Keratinocyte (primary cell): ENCODE results near the gene OR11H7. TPM values are rescaled to one million over a fixed set of nuclear protein-coding genes. Genes with fewer than 3 reads are reported as not detected.

Experiments used
- DNase-seq: peaks from one replicate; pipeline ENCODE4 v3.0.0-alpha.2; 2011; ENCODE audit warnings: low read depth, missing footprints, low spot score
- FAIRE-seq: peaks from 2 replicates; lab custom pipeline; 2011; peaks lifted over from hg19 to GRCh38; lab: Jason Lieb, UNC
- H2AFZ ChIP-seq: 2 replicates; pipeline ENCODE4 v1.6.0; 2012; ENCODE audit warnings: low read length, control low read depth, inconsistent platforms; ENCODE audit not compliant: control insufficient read depth
- H3K27ac ChIP-seq: 2 replicates; pipeline ENCODE4 v1.5.1; 2011; ENCODE audit warnings: low read length; ENCODE audit not compliant: control insufficient read depth, insufficient read depth
- H3K27me3 ChIP-seq: 3 replicates; pipeline ENCODE4 v1.6.0; 2011; ENCODE audit warnings: low read length; ENCODE audit not compliant: control insufficient read depth, insufficient read depth; ENCODE audit errors: extremely low read depth
- H3K36me3 ChIP-seq, 2 experiments: 2 replicates in 1 of 2; 3 replicates in 1 of 2; pipeline ENCODE4 v1.5.1; 2011; ENCODE audit warnings: low read length in 2 of 2, mild to moderate bottlenecking in 1 of 2; ENCODE audit not compliant: control insufficient read depth in 2 of 2, insufficient read depth in 2 of 2; ENCODE audit errors: extremely low read depth in 1 of 2
- H3K4me1 ChIP-seq: 3 replicates; pipeline ENCODE4 v1.5.1; 2011; ENCODE audit warnings: low read length; ENCODE audit not compliant: control insufficient read depth, insufficient read depth; ENCODE audit errors: extremely low read depth
- H3K4me2 ChIP-seq: 3 replicates; pipeline ENCODE4 v1.6.0; 2011; ENCODE audit warnings: low read depth, low read length; ENCODE audit not compliant: control insufficient read depth, insufficient read depth; ENCODE audit errors: extremely low read depth
- H3K4me3 ChIP-seq, 3 experiments: fragments of 200-600 bp in 1 of 3; sonication (generic) in 1 of 3; 2 replicates in 2 of 3; 3 replicates in 1 of 3; pipeline ENCODE4 v1.5.1; 2011 to 2016; ENCODE audit warnings: low read length in 3 of 3, mild to moderate bottlenecking in 3 of 3, control low read depth in 2 of 3, inconsistent platforms in 1 of 3, low read depth in 1 of 3, mixed read lengths in 1 of 3, mixed run types in 1 of 3, moderate library complexity in 1 of 3; ENCODE audit not compliant: control insufficient read depth in 2 of 3, insufficient read depth in 2 of 3; ENCODE audit errors: extremely low read depth in 1 of 3
- H3K79me2 ChIP-seq: 2 replicates; pipeline ENCODE4 v1.6.0; 2012; ENCODE audit warnings: low read length; ENCODE audit not compliant: control insufficient read depth, insufficient read depth
- H3K9ac ChIP-seq: 3 replicates; pipeline ENCODE4 v1.6.0; 2011; ENCODE audit warnings: low read length; ENCODE audit not compliant: control insufficient read depth, insufficient read depth; ENCODE audit errors: extremely low read depth
- H3K9me1 ChIP-seq: 3 replicates; pipeline ENCODE4 v1.6.0; 2011; ENCODE audit warnings: low read length; ENCODE audit not compliant: control insufficient read depth, insufficient read depth; ENCODE audit errors: extremely low read depth
- H3K9me3 ChIP-seq: 2 replicates; pipeline ENCODE4 v1.5.1; 2012; ENCODE audit warnings: low read depth, low read length; ENCODE audit not compliant: control insufficient read depth
- H4K20me1 ChIP-seq: 3 replicates; pipeline ENCODE4 v1.6.0; 2011; ENCODE audit warnings: low read length; ENCODE audit not compliant: control insufficient read depth, insufficient read depth; ENCODE audit errors: extremely low read depth
- CTCF ChIP-seq, 3 experiments: IDR thresholded peaks in 1 of 3; conservative IDR thresholded peaks in 1 of 3; optimal IDR thresholded peaks in 1 of 3; 2 replicates in 2 of 3; 3 replicates in 1 of 3; pipeline versions ENCODE3 to v1.5.1; 2011; ENCODE audit warnings: low read length in 3 of 3, mild to moderate bottlenecking in 3 of 3, moderate library complexity in 2 of 3, control low read depth in 1 of 3, inconsistent platforms in 1 of 3; ENCODE audit not compliant: insufficient read depth in 2 of 3; ENCODE audit errors: extremely low read depth in 1 of 3
- EZH2 ChIP-seq: IDR thresholded peaks from one replicate; pipeline ENCODE4 v1.6.1; 2012; ENCODE audit warnings: inconsistent platforms, mild to moderate bottlenecking, low read length, moderate library complexity
- dilution Hi-C: fragments of 300-500 bp; cut with MboI; formaldehyde crosslinking; loops from one replicate; pipeline ENCODE4 v1.7.0; 2020; ENCODE audit warnings: low sequenced_read_pairs; ENCODE audit not compliant: extremely low pct_ligation_motif_present
- polyA plus RNA-seq, 5 experiments: library from polyadenylated mRNA; depleted of rRNA in 3 of 5; stranded (reverse) in 3 of 5; stranded (forward) in 1 of 5; unstranded in 1 of 5; fragments of >200 nt; gene quantifications; 1 replicate in 1 of 5; 2 replicates in 3 of 5; 3 replicates in 1 of 5; pipeline versions ENCODE4 v1.2.1 to v1.2.3, GENCODE V29; 2011 to 2012; ENCODE audit warnings: missing spikeins in 2 of 5, low read depth in 1 of 5, low replicate concordance in 1 of 5

OR11H7 gene
- polyA plus RNA-seq, 1 donor (not counting 4 experiments of a cell fraction or from before 2014, with no cell fraction given): not detected

GRCh38 chr14:20274062-20274461 is 45.3 kb downstream of the OR11H7 start:
- no peaks in the 10 kb centered on the region for H3K9me1 ChIP-seq
- dilution Hi-C loops: no loop called here
- H3K9me3 ChIP-seq: peaks cover 2% of the 10 kb centered on the region
- H3K36me3 ChIP-seq: no peaks in the 10 kb centered on the region
- no peaks in the 10 kb centered on the region for H3K4me1 ChIP-seq
- no peak overlapping the region for H3K27ac ChIP-seq
- no peak overlapping the region for H3K4me2 ChIP-seq
- H2AFZ ChIP-seq: no peak overlapping the region
- no peak overlapping the region for H3K4me3 ChIP-seq
- H3K27me3 ChIP-seq: no peaks in the 10 kb centered on the region
- no peak for FAIRE-seq
- TF ChIP-seq CTCF (optimal IDR thresholded peaks at IDR 0.05 in 1 of 3, IDR thresholded peaks at IDR 0.05 in 1 of 3, conservative IDR thresholded peaks at IDR 0.05 in 1 of 3; ENCODE audit: extremely low read depth in 1 of 3, insufficient read depth in 2 of 3, low read length in 3 of 3) (no peak), EZH2 (no peak)
- no peaks in the 10 kb centered on the region for H3K79me2 ChIP-seq
- DNase-seq: no peak
- no peak overlapping the region for H3K9ac ChIP-seq
- H4K20me1 ChIP-seq: no peaks in the 10 kb centered on the region

- H3K27ac ChIP-seq: no peak overlapping the region
- FAIRE-seq (no peak), DNase-seq (no peak)
- no peak overlapping the region for H2AFZ ChIP-seq
- no peak overlapping the region for H3K4me2 ChIP-seq
- no peak overlapping the region for H3K4me3 ChIP-seq
- H3K4me1 ChIP-seq: no peaks in the 10 kb centered on the region
- TF ChIP-seq EZH2: no peak
- no peak for TF ChIP-seq CTCF (optimal IDR thresholded peaks at IDR 0.05 in 1 of 3, IDR thresholded peaks at IDR 0.05 in 1 of 3, conservative IDR thresholded peaks at IDR 0.05 in 1 of 3; ENCODE audit: extremely low read depth in 1 of 3, insufficient read depth in 2 of 3, low read length in 3 of 3)
- dilution Hi-C loops: no loop called here
- H3K36me3 ChIP-seq: no peaks in the 10 kb centered on the region
- no peaks in the 10 kb centered on the region for H3K27me3 ChIP-seq
- no peaks in the 10 kb centered on the region for H4K20me1 ChIP-seq
- no peaks in the 10 kb centered on the region for H3K9me1 ChIP-seq
- H3K9me3 ChIP-seq: peaks cover 2% of the 10 kb centered on the region
- no peaks in the 10 kb centered on the region for H3K79me2 ChIP-seq
- H3K9ac ChIP-seq: no peak overlapping the region
Measured at GRCh38 chr14:20277409-20277808, 48.6 kb downstream of the OR11H7 start.
